SK-N-MC (cell line): Measurements from ENCODE around the gene LRRC56.

Experiments
- DNase-seq: peaks from one replicate; pipeline ENCODE4 v3.0.0-alpha.2; 2011; ENCODE audit warnings: low read depth, low spot score
- H3K27ac ChIP-seq: fragments of 200-600 bp; sonication (generic); 2 replicates; pipeline ENCODE4 v1.5.1; 2016; ENCODE audit warnings: mixed run types
- H3K36me3 ChIP-seq: fragments of 200-600 bp; sonication (generic); 2 replicates; pipeline ENCODE4 v1.6.1; 2017; ENCODE audit warnings: antibody characterized with exemption, low read length, mixed read lengths; ENCODE audit not compliant: insufficient read depth
- H3K4me3 ChIP-seq: fragments of 200-600 bp; sonication (generic); 2 replicates; pipeline ENCODE4 v1.5.1; 2016
- H3K9ac ChIP-seq: fragments of 200-600 bp; sonication (generic); 2 replicates; pipeline ENCODE4 v1.8.0; 2017; ENCODE audit warnings: mixed run types, mixed read lengths; ENCODE audit not compliant: insufficient read length
- H3K9me3 ChIP-seq: fragments of 200-600 bp; sonication (generic); 2 replicates; pipeline ENCODE4 v1.6.1; 2017; ENCODE audit warnings: low read depth, mild to moderate bottlenecking, antibody characterized with exemption, low read length, moderate library complexity, mixed read lengths
- EZH2 ChIP-seq: fragments of 200-600 bp; sonication (generic); IDR thresholded peaks from one replicate; pipeline ENCODE4 v1.6.1; 2017; ENCODE audit warnings: antibody characterized with exemption
- FOXP2 ChIP-seq: optimal IDR thresholded peaks from 2 replicates; pipeline ENCODE3; 2011; ENCODE audit warnings: mild to moderate bottlenecking, moderate library complexity; ENCODE audit not compliant: insufficient read depth; ENCODE audit errors: extremely low read length, control extremely low read depth
- POLR2AphosphoS5 ChIP-seq: IDR thresholded peaks from 2 replicates; pipeline ENCODE4 v1.6.1; 2012; ENCODE audit warnings: mild to moderate bottlenecking, low read depth, low read length, borderline replicate concordance

Gene LRRC56

GRCh38 chr11:561148-562003 lies 24.0 kb downstream of the LRRC56 start:
- Histone ChIP-seq H3K9ac (peak overlapping the region; percentile 67), H3K36me3 (no peaks in the 10 kb centered on the region), H3K4me3 (peak overlapping the region; percentile 87), H3K27ac (no peak overlapping the region), H3K9me3 (no peaks in the 10 kb centered on the region)
- no peak for DNase-seq
- TF ChIP-seq POLR2AphosphoS5 (no peak), FOXP2 (no peak), EZH2 (no peak)

GRCh38 chr11:562046-562645 lies 24.8 kb downstream of the LRRC56 start:
- Histone ChIP-seq H3K9ac (no peak overlapping the region), H3K27ac (no peak overlapping the region), H3K36me3 (no peaks in the 10 kb centered on the region), H3K4me3 (peak overlapping the region; percentile 87), H3K9me3 (no peaks in the 10 kb centered on the region)
- no peak for DNase-seq
- TF ChIP-seq FOXP2 (no peak), EZH2 (no peak), POLR2AphosphoS5 (no peak)

- H3K27ac ChIP-seq = no peak overlapping the region
- no peaks in the 10 kb centered on the region for H3K9me3 ChIP-seq
- H3K4me3 ChIP-seq = no peak overlapping the region
- H3K36me3 ChIP-seq = no peaks in the 10 kb centered on the region
- TF ChIP-seq EZH2 (no peak), FOXP2 (no peak)
- no peak for DNase-seq
- H3K9ac ChIP-seq = no peak overlapping the region
These were observed 25.9 kb downstream of the LRRC56 start for GRCh38 chr11:563066-563811.

GRCh38 chr11:563812-564578 lies 26.7 kb downstream of the LRRC56 start:
- no peaks in the 10 kb centered on the region for H3K36me3 ChIP-seq
- TF ChIP-seq EZH2 (no peak), POLR2AphosphoS5 (no peak), FOXP2 (no peak)
- no peak overlapping the region for H3K27ac ChIP-seq
- no peak overlapping the region for H3K9ac ChIP-seq
- DNase-seq = no peak
- H3K9me3 ChIP-seq = no peaks in the 10 kb centered on the region
- no peak overlapping the region for H3K4me3 ChIP-seq

GRCh38 chr11:565921-566509 lies 28.7 kb downstream of the LRRC56 start:
- Histone ChIP-seq H3K9ac (no peak overlapping the region), H3K9me3 (no peaks in the 10 kb centered on the region), H3K36me3 (no peaks in the 10 kb centered on the region), H3K4me3 (peak overlapping the region; percentile 43), H3K27ac (peak overlapping the region; percentile 85)
- DNase-seq = no peak
- TF ChIP-seq POLR2AphosphoS5 (no peak; the same call in 1 of the 2 replicates), EZH2 (no peak), FOXP2 (no peak)

- Histone ChIP-seq H3K36me3 (no peaks in the 10 kb centered on the region), H3K4me3 (peak overlapping the region; percentile 80), H3K9me3 (no peaks in the 10 kb centered on the region), H3K9ac (no peak overlapping the region), H3K27ac (no peak overlapping the region)
- TF ChIP-seq EZH2 (no peak), FOXP2 (no peak), POLR2AphosphoS5 (no peak)
- no peak for DNase-seq
These were observed 29.8 kb downstream of the LRRC56 start for GRCh38 chr11:567011-567628.

GRCh38 chr11:567629-568292 lies 30.4 kb downstream of the LRRC56 start:
- Histone ChIP-seq H3K27ac (no peak overlapping the region), H3K9me3 (no peaks in the 10 kb centered on the region), H3K4me3 (peak overlapping the region; percentile 80), H3K9ac (peak overlapping the region; percentile 73), H3K36me3 (no peaks in the 10 kb centered on the region)
- no peak for TF ChIP-seq FOXP2
- TF ChIP-seq POLR2AphosphoS5 = no peak
- TF ChIP-seq EZH2 = no peak
- no peak for DNase-seq
